Measurements from ENCODE around the gene CD99.
"Not testable (repeated sequence)": the region's sequence is repeated elsewhere in the genome, so short reads cannot be mapped to it uniquely, and the experiment has no call there.

The CD99 gene

DNA sequence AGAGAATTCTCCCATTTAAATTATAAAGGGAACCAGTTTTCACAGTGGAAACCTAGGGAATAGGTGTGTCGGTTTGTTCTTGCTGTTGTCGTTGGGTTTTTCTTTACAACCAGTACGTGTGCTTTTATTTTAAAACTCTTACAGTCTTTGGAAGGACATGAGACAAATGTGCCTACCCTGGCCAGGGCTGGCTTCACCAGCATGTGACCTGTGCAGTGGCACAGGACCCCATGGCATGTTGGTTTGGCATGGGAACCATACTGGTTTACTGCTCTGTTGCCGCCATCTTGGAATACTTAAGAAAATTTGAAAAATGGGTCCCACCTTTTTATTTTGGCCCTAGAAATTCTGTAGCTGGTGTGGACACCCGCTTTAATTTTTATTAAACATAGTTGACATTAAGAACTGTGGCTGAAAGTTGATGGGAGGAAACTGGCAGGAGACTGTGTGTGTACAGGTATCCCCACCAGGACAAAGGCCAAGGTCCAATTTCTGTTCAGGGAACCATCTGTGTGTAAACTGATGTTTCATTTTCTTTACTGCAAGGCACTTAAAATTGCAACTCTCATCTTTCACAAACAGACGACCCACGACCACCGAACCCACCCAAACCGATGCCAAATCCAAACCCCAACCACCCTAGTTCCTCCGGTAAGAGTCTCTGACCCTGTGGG lies 28.8 kb downstream of the CD99 start:
- DNase-seq (ENCODE audit: extremely low read depth in 1 of 2, low read depth in 1 of 2), result no peak

DNA sequence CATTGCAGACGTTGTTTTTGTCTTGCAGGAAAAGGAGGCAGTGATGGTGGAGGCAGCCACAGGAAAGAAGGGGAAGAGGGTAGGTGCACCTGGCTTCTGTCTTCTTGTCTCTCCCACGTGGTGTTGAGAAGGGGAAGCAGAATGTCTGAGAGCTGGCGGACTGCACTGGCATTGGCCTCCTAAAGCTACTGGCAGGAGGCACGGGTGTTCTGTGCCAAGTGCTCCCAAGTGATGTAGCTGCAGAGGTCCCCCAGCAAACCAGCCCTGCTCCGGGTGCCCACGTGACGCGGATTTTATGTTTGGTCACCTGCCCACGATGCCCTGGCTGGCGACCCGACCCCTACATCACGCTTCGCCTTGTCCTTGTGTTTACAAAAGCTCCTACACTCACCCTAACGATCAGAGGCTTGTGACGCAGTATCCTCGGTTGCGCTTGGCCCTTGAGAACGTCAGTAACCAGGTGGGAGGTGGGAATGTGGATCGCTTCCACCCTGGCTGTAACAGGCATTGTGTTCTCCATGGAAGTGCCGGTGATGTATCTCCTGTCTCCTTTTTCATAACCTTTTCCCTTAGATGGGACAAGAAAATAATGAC lies 32.3 kb downstream of the CD99 start:
- DNase-seq (ENCODE audit: extremely low read depth in 1 of 2, low read depth in 1 of 2), result no peak

DNA sequence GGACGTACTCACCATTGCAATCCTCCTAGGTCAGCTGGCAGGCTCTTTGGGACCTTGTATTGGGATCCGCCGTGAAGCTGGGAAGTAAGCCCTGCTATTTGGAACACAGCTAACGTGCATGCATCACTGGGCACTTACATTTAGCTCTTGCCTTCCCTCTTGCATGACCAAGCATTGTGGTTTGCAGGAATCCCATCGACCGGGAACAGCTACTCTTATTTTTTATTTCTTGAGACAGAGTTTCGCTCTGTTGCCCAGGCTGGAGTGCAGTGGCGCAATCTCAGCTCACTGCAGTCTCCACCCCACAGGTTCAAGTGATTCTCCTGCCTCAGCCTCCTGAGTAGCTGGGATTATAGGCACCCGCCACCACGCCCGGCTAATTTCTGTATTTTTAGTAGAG lies 36.2 kb downstream of the CD99 start:
- not testable (repeated sequence) for DNase-seq (ENCODE audit: extremely low read depth in 1 of 2, low read depth in 1 of 2)

GRCh38 chrX:2732076-2732475 lies 41.0 kb downstream of the CD99 start:
- no peak for DNase-seq (ENCODE audit: extremely low read depth in 1 of 2, low read depth in 1 of 2)

DNA sequence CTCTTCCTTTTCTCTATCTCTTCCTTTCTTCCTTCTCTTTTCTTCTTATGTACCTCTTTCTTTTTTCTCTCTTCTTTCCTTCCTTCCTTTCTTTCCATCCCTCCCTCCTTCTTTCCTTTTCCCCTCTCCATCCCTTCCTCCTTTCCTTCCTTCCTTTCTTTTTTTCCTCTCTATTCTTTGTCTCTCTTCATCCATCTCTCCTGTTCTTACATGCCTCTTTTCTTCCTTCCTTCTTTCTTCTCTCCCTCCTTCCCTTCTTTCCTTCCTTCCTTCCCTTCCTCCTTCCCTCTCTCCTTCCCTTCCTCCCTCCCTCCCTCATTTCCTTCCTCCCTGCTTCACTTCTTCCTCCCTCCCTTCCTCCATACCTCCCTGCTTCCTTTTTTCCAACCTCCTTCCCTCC lies 41.6 kb downstream of the CD99 start:
- DNase-seq (ENCODE audit: extremely low read depth in 1 of 2, low read depth in 1 of 2), result no peak

GRCh38 chrX:2733286-2733685 lies 42.2 kb downstream of the CD99 start:
- DNase-seq (ENCODE audit: extremely low read depth in 1 of 2, low read depth in 1 of 2), result no peak

DNA sequence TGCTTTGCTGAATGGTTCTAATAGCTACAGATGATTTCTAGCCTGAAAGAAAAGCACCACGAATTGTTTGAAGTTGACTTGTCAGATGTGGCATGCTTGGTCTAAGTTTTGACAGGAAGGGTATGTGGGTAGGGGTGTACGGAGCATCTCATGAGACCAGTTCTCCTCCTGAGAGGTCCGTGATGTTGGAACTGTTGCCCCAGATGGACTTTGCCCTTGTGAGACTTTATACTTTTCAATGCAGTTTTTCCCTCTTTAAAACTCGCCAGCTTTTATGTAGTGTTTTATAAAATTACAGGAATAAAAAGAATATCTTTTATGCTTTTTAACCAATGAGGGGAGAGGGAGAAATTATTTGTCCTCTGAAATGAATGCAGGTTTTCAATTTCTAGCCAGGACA lies 44.2 kb downstream of the CD99 start:
- DNase-seq (ENCODE audit: extremely low read depth in 1 of 2, low read depth in 1 of 2), result no peak

DNA sequence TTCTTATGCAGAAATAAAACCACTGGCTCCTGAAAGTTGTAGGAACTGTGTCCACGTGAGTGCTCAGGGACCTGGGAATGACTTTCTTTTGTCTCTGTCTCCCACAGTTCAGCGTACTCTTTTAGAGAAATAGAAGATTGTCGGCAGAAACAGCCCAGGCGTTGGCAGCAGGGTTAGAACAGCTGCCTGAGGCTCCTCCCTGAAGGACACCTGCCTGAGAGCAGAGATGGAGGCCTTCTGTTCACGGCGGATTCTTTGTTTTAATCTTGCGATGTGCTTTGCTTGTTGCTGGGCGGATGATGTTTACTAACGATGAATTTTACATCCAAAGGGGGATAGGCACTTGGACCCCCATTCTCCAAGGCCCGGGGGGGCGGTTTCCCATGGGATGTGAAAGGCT lies 49.6 kb downstream of the CD99 start:
- DNase-seq (ENCODE audit: extremely low read depth in 1 of 2, low read depth in 1 of 2), result no peak

DNA sequence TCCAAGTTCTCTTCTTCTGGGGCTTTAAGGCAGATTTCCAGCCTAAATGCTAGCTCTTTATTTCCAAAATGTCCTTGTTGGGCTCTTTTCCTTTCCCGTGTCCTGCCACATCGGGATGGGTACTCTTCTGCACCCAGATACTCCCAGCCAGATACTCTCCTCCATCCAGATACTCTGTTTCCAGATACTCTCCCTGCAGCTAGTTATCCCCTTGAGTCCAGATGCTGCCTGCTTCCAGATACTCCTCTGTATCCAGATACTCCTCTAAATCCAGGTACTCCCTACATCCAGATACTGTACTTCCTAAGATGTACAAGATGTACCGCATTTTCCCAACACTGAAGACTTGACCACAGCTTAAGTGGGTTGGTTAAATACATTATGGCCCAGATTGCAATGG lies 50.3 kb downstream of the CD99 start:
- DNase-seq (ENCODE audit: extremely low read depth in 1 of 2, low read depth in 1 of 2), result no peak

DNA sequence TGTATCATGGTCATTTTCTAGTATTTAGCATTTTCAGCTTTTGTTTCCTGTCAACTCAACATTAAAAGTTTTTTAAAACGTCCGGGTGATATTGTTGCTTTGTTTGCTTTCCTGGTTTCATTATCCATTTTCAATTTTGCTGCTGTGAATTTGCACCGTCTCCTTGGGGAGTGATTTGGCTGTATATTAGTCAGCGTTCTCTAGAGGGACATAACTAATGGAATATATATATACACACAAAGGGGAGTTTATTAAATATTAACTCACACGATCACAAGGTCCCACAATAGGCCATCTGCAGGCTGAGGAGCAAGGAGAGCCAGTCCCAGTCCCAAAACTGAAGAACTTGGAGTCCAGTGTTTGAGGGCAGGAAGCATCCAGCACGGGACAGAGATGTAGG lies 55.2 kb downstream of the CD99 start:
- DNase-seq (ENCODE audit: extremely low read depth in 1 of 2, low read depth in 1 of 2), result not testable (repeated sequence)

GRCh38 chrX:2748171-2748814 lies 57.2 kb downstream of the CD99 start:
- no peak for DNase-seq (ENCODE audit: extremely low read depth in 1 of 2, low read depth in 1 of 2)

DNA sequence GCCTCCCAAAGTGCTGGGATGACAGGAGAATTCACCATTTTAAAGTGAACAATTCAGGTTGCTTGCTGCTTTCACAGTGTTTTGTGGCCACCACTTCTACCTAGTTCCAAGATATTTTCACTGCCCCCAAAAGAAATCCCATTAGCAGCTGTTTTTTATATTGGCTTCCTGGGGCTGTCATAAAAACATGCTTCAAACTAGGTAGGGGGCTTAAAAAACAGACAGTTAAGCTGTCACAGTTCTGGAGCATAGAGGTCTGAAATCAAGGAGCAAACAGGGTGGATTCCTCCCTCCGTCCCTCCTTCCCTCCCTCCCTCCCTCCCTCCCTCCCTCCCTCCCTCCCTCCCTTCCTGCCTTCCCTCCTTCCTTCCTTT lies 57.7 kb downstream of the CD99 start:
- DNase-seq (ENCODE audit: extremely low read depth in 1 of 2, low read depth in 1 of 2), result no peak

GRCh38 chrX:2751291-2751690 lies 60.2 kb downstream of the CD99 start:
- no peak for DNase-seq (ENCODE audit: extremely low read depth in 1 of 2, low read depth in 1 of 2)

- DNase-seq (ENCODE audit: extremely low read depth in 1 of 2, low read depth in 1 of 2), result not testable (repeated sequence)
These were observed 60.8 kb downstream of the CD99 start, which contains the start of gene XG for GRCh38 chrX:2751874-2752300. TSS of gene XG (plus strand) at chrX:2752040. CDS start at chrX:2752275, 235 bp downstream.

- not testable (repeated sequence) for DNase-seq (ENCODE audit: extremely low read depth in 1 of 2, low read depth in 1 of 2)
These were observed 61.3 kb downstream of the CD99 start for GRCh38 chrX:2752441-2752840.

GRCh38 chrX:2755163-2755715 lies 64.1 kb downstream of the CD99 start:
- not testable (repeated sequence) for DNase-seq (ENCODE audit: extremely low read depth in 1 of 2, low read depth in 1 of 2)

- DNase-seq (ENCODE audit: extremely low read depth in 1 of 2, low read depth in 1 of 2), result no peak
These were observed 65.5 kb downstream of the CD99 start for GRCh38 chrX:2756548-2756947.

GRCh38 chrX:2761246-2761645 lies 70.2 kb downstream of the CD99 start:
- no peak for DNase-seq (ENCODE audit: extremely low read depth in 1 of 2, low read depth in 1 of 2)

DNA sequence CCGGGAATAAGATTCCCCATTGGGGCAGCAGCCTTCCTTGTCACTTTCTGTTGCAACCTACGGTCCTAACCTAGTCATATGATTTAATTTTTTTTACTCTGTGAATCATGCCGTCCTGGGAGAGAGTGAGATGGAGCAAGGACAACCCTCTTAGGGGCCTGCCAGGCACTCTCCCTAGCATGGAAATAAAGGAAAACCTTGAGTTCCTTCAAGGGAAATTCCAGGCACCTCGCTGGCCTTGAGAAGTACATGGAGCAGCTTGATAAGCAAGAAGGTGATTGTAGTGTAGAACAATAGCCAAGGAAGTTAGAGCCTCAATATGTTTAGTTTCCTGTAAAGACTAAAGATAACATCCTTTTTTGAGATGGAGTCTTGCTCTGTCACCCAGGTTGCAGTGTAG lies 71.6 kb downstream of the CD99 start:
- DNase-seq (ENCODE audit: extremely low read depth in 1 of 2, low read depth in 1 of 2), result not testable (repeated sequence)

DNA sequence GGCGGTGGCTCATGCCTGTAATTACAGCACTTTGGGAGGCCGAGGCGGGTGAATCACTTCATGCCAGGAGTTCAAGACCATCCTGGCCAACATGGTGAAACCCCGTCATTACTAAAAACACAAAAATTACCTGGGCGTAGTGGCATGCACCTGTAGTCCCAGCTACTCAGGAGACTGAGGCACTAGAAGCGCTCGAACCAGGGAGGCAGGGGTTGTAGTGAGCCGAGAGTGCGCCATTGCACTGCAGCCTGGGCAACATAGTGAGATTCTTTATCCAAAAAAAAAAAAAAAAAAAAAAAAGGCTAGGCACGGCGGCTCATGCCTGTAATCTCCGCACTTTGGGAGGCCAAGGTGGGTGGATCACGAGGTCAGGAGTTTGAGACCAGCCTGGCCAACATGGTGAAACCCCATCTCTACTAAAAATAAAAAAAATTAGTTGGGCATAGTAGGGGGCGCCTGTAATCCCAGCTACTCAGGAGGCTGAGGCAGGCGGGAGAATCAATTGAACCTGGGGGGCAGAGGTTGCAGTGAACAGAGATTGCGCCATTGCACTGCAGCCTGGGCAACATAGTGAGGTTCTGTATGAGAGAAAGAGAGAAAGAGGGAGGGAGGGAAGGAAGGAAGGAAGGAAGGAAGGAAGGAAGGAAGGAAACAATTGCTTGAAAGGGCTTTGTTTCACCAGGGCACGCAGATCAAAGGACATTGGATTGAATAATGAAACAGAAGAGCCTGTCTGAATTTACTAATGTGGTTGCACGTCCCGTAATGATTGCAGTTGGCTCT lies 73.9 kb downstream of the CD99 start:
- DNase-seq (ENCODE audit: extremely low read depth in 1 of 2, low read depth in 1 of 2), result not testable (repeated sequence)

GRCh38 chrX:2765549-2765830 lies 74.4 kb downstream of the CD99 start:
- no peak for DNase-seq (ENCODE audit: extremely low read depth in 1 of 2, low read depth in 1 of 2)

Measured in activated CD8-positive, alpha-beta memory T cell treated with anti-CD3 and anti-CD28 coated beads for 1 hour (primary cell).